GM23338 (cell line): ENCODE measurements around the gene EPHB2.

Experiments used
- CREB1 ChIP-seq: fragments of 250-450 bp; sonication (Bioruptor Pico); IDR thresholded peaks from 2 replicates; pipeline ENCODE4 v1.5.0; 2020; ENCODE audit warnings: low read depth, mild to moderate bottlenecking, moderate library complexity
- EZH2 ChIP-seq: fragments of 200-600 bp; sonication (generic); IDR thresholded peaks from one replicate; pipeline ENCODE4 v1.8.0; 2017; ENCODE audit warnings: antibody characterized with exemption, mild to moderate bottlenecking, low read depth; ENCODE audit not compliant: unreplicated experiment
- EZH2phosphoT487 ChIP-seq: fragments of 200-600 bp; sonication (generic); IDR thresholded peaks from one replicate; pipeline ENCODE4 v1.8.1; 2018; ENCODE audit warnings: antibody characterized with exemption; ENCODE audit not compliant: unreplicated experiment
- STAT1 ChIP-seq: IDR thresholded peaks from one replicate; pipeline ENCODE4 v1.6.1; 2016; ENCODE audit warnings: antibody characterized with exemption; ENCODE audit not compliant: unreplicated experiment
- TF ChIP-seq, protein P1 (sequence below), 2 experiments: fragments of 200-600 bp in 1 of 2; sonication (generic) in 1 of 2; conservative IDR thresholded peaks; 2 replicates each; pipeline versions ENCODE4 v1.5.1 to v1.6.1; 2016 to 2017; ENCODE audit warnings: antibody characterized with exemption in 2 of 2, low read depth in 2 of 2, mild to moderate bottlenecking in 2 of 2, moderate library complexity in 1 of 2

DNA sequence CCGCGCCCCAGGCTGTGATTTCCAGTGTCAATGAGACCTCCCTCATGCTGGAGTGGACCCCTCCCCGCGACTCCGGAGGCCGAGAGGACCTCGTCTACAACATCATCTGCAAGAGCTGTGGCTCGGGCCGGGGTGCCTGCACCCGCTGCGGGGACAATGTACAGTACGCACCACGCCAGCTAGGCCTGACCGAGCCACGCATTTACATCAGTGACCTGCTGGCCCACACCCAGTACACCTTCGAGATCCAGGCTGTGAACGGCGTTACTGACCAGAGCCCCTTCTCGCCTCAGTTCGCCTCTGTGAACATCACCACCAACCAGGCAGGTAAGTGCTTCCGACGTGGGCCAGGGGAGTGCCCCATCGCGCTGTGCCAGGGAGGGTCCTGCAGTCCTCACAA, 154.2 kb downstream of the EPHB2 start:
- TF ChIP-seq, protein P1, sequence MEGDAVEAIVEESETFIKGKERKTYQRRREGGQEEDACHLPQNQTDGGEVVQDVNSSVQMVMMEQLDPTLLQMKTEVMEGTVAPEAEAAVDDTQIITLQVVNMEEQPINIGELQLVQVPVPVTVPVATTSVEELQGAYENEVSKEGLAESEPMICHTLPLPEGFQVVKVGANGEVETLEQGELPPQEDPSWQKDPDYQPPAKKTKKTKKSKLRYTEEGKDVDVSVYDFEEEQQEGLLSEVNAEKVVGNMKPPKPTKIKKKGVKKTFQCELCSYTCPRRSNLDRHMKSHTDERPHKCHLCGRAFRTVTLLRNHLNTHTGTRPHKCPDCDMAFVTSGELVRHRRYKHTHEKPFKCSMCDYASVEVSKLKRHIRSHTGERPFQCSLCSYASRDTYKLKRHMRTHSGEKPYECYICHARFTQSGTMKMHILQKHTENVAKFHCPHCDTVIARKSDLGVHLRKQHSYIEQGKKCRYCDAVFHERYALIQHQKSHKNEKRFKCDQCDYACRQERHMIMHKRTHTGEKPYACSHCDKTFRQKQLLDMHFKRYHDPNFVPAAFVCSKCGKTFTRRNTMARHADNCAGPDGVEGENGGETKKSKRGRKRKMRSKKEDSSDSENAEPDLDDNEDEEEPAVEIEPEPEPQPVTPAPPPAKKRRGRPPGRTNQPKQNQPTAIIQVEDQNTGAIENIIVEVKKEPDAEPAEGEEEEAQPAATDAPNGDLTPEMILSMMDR (conservative IDR thresholded peaks at IDR 0.05; ENCODE audit: low read depth in 2 of 2) = no peak
- TF ChIP-seq STAT1 (no peak), EZH2 (no peak), EZH2phosphoT487 (no peak), CREB1 (no peak)
